ENCODE data around the gene BANF1. TPM values are rescaled to one million over a fixed set of nuclear protein-coding genes. Genes with fewer than 3 reads are reported as not detected.

Gene BANF1
- total and polyA plus RNA-seq, 4 donors: 17.7 to 315 (median 159) TPM

DNA sequence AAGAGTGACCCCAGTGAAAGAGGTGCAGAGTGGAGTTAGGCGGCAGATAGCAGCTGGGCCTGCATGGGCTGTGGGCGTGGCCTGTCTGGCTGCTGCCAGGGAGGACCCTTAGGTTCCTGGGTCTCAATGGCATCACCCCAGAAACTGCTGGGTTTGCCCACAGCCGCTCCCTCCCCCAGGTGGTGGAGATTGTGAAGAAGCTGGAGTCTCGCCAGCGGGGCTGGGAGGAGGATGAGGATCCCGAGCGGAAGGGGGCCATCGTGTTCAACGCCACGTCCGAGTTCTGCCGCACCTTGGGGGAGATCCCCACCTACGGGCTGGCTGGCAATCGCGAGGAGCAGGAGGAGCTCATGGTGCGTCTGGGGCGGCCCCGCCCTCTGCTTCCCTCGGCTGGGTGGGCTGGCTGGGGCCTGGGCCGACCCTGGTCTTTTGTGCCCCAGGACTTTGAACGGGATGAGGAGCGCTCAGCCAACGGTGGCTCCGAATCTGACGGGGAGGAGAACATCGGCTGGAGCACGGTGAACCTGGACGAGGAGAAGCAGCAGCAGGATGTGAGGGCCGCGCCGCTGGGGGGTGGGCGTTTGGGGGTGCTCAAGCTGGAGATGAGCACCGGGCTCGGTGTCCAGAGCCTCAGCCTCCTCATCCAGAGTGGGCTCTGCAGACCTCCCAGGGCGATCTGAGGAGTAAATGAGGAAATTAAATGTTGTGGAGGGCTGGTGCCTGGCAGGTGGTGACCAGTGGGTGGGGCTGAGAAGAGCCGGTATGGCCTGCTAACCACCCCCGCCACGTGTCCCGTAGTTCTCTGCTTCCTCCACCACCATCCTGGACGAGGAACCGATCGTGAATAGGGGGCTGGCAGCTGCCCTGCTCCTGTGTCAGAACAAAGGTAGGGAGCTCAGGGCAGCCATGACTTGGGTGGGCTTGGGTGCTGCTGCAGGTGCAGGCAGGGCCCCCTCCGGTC is 25.8 kb upstream of the BANF1 start:
- peaks cover 0 to 1% (median 0%) of the 10 kb centered on the region in 5 donors for H3K4me1 ChIP-seq (ENCODE audit: control insufficient read depth in 5 of 5, insufficient read depth in 5 of 5, low read length in 5 of 5)
- H3K27me3 ChIP-seq (ENCODE audit: control insufficient read depth in 3 of 3, insufficient read depth in 3 of 3, low read length in 2 of 3): no peaks in the 10 kb centered on the region
- 85 to 88% methylated on average over 41 to 43 of the region's 43 CpGs for WGBS, 2 donors
- ATAC-seq (ENCODE audit: insufficient read depth, low FRiP score) (no peak), DNase-seq (no peak)
- H3K36me3 ChIP-seq (ENCODE audit: control insufficient read depth in 4 of 4, insufficient read depth in 4 of 4, low read length in 4 of 4): peaks cover 10 to 38% (median 21%) of the 10 kb centered on the region in 4 donors
- no peak overlapping the region for H3K9ac ChIP-seq (ENCODE audit: insufficient read depth in 1 of 2, low read length in 2 of 2)
- no peak overlapping the region for H3K27ac ChIP-seq (ENCODE audit: low read depth in 1 of 2, low read length in 1 of 2)
- no peak overlapping the region for H3K4me3 ChIP-seq
- H3K9me3 ChIP-seq (ENCODE audit: control insufficient read depth in 4 of 4, insufficient read depth in 3 of 4, low read length in 3 of 4): no peaks in the 10 kb centered on the region
- TF ChIP-seq, protein P1, sequence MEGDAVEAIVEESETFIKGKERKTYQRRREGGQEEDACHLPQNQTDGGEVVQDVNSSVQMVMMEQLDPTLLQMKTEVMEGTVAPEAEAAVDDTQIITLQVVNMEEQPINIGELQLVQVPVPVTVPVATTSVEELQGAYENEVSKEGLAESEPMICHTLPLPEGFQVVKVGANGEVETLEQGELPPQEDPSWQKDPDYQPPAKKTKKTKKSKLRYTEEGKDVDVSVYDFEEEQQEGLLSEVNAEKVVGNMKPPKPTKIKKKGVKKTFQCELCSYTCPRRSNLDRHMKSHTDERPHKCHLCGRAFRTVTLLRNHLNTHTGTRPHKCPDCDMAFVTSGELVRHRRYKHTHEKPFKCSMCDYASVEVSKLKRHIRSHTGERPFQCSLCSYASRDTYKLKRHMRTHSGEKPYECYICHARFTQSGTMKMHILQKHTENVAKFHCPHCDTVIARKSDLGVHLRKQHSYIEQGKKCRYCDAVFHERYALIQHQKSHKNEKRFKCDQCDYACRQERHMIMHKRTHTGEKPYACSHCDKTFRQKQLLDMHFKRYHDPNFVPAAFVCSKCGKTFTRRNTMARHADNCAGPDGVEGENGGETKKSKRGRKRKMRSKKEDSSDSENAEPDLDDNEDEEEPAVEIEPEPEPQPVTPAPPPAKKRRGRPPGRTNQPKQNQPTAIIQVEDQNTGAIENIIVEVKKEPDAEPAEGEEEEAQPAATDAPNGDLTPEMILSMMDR (IDR thresholded peaks at IDR 0.05; ENCODE audit: control extremely low read depth, extremely low read depth): no peak

DNA sequence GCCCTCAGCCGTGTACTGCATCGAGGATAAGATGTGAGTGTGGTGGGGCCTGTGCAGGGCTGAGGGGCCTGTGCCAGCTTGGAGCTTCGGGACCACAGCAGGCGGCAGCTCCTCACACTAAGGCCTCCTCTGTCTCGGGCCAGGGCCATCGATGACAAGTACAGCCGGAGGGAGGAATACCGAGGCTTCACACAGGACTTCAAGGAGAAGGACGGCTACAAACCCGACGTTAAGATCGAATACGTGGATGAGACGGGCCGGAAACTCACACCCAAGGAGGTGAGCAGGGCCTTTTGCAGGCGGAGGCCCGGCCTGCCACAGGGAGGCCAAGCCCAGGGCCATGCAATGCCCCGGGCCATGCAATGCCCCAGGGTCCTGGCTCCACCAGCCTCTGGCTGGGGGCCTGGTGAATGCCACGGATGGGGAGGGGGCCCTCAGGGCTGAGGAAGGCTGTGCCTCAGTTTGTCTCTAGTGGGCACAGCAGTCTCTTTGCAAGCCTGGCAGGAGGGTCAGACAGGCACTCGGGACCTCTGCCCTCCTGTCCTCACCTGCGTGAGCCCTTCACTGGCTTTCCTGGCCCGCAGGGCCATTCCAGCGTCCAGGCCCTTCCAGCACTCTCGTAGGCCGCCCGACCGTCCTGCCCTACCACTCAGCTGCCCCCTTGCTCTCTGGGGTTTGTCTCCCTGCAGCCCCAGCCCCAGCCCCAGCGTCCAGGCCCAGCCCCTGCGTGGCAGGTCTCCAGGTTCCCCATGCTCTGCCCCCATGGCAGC is 24.5 kb upstream of the BANF1 start:
- Histone ChIP-seq H3K36me3 (ENCODE audit: control insufficient read depth in 4 of 4, insufficient read depth in 4 of 4, low read length in 4 of 4) (peaks cover 8 to 38% (median 21%) of the 10 kb centered on the region in 4 donors), H3K9me3 (ENCODE audit: control insufficient read depth in 4 of 4, insufficient read depth in 3 of 4, low read length in 3 of 4) (no peaks in the 10 kb centered on the region), H3K27ac (ENCODE audit: low read depth in 1 of 2, low read length in 1 of 2) (no peak overlapping the region), H3K9ac (ENCODE audit: insufficient read depth in 1 of 2, low read length in 2 of 2) (no peak overlapping the region), H3K27me3 (ENCODE audit: control insufficient read depth in 3 of 3, insufficient read depth in 3 of 3, low read length in 2 of 3) (no peaks in the 10 kb centered on the region), H3K4me3 (no peak overlapping the region), H3K4me1 (ENCODE audit: control insufficient read depth in 5 of 5, insufficient read depth in 5 of 5, low read length in 5 of 5) (peaks cover 0 to 1% (median 0%) of the 10 kb centered on the region in 5 donors)
- TF ChIP-seq, protein P1 (IDR thresholded peaks at IDR 0.05; ENCODE audit: control extremely low read depth, extremely low read depth): no peak
- no peak for ATAC-seq (ENCODE audit: insufficient read depth, low FRiP score)
- DNase-seq: no peak
- 89 to 96% methylated on average over 28 to 29 of the region's 29 CpGs for WGBS, 2 donors

DNA sequence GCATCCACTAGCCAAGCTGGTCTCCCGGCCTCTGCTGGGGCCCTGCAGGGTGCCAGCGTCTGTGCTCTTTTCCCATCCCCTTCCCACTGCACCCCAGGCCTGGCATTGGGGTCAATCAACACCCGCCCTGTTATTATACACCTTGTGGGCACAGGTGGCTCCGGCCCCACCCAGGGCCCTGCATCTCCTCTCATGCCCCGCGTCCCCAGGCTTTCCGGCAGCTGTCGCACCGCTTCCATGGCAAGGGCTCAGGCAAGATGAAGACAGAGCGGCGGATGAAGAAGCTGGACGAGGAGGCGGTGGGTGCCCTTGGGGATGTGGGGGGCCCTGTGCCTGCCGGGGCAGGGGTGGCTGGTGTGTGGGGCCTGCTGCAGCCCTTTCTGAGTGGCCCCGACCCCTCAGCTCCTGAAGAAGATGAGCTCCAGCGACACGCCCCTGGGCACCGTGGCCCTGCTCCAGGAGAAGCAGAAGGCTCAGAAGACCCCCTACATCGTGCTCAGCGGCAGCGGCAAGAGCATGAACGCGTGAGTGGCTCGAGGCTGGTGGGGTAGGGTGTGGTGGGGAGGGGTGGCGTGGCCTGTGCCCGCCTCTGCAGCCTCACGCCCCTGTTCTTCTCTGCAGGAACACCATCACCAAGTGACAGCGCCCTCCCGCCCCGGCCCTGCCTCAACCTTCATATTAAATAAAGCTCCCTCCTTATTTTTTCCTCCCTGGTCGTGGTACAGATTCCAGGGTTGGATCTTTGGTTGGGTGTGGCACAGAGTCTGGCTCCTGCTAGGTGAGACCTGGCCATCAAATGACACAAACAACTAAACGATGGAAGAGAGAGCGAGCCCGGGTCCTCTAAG is 23.7 kb upstream of the BANF1 start:
- no peak overlapping the region for H3K4me3 ChIP-seq
- H3K9me3 ChIP-seq (ENCODE audit: control insufficient read depth in 4 of 4, insufficient read depth in 3 of 4, low read length in 3 of 4): no peaks in the 10 kb centered on the region
- 92 to 97% methylated on average over 32 to 34 of the region's 34 CpGs for WGBS, 2 donors
- H3K27ac ChIP-seq (ENCODE audit: low read depth in 1 of 2, low read length in 1 of 2): no peak overlapping the region
- H3K36me3 ChIP-seq (ENCODE audit: control insufficient read depth in 4 of 4, insufficient read depth in 4 of 4, low read length in 4 of 4): peaks cover 8 to 38% (median 19%) of the 10 kb centered on the region in 4 donors
- peaks cover 0 to 1% (median 0%) of the 10 kb centered on the region in 5 donors for H3K4me1 ChIP-seq (ENCODE audit: control insufficient read depth in 5 of 5, insufficient read depth in 5 of 5, low read length in 5 of 5)
- no peak overlapping the region for H3K9ac ChIP-seq (ENCODE audit: insufficient read depth in 1 of 2, low read length in 2 of 2)
- ATAC-seq (ENCODE audit: insufficient read depth, low FRiP score) (no peak), DNase-seq (no peak)
- no peaks in the 10 kb centered on the region for H3K27me3 ChIP-seq (ENCODE audit: control insufficient read depth in 3 of 3, insufficient read depth in 3 of 3, low read length in 2 of 3)
- TF ChIP-seq, protein P1 (IDR thresholded peaks at IDR 0.05; ENCODE audit: control extremely low read depth, extremely low read depth): no peak

Measured in lung (tissue), 12 donors.